Measurements from ENCODE around the gene MN1.

MN1 gene

DNA sequence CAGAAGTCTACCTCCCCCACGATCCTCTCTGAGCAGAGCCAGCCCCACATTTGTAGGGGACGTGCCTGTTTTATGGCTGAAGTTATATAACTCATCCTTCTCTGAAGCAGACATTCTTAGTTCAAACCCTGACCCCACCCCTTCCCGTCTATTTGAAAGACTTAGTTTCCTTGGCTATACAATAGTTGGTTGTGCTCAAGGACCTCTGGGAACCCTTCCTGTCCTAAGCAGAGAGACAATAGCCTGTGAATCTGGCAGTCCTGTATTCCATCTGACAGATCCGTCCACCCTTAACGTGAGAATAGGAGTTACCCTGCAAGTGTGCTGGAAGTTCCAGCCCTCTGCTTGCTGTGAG is 75.2 kb downstream of the MN1 start:
- TF ChIP-seq EZH2phosphoT487 (conservative IDR thresholded peaks at IDR 0.05; ENCODE audit: low read length): no peak
- TF ChIP-seq, protein P1, sequence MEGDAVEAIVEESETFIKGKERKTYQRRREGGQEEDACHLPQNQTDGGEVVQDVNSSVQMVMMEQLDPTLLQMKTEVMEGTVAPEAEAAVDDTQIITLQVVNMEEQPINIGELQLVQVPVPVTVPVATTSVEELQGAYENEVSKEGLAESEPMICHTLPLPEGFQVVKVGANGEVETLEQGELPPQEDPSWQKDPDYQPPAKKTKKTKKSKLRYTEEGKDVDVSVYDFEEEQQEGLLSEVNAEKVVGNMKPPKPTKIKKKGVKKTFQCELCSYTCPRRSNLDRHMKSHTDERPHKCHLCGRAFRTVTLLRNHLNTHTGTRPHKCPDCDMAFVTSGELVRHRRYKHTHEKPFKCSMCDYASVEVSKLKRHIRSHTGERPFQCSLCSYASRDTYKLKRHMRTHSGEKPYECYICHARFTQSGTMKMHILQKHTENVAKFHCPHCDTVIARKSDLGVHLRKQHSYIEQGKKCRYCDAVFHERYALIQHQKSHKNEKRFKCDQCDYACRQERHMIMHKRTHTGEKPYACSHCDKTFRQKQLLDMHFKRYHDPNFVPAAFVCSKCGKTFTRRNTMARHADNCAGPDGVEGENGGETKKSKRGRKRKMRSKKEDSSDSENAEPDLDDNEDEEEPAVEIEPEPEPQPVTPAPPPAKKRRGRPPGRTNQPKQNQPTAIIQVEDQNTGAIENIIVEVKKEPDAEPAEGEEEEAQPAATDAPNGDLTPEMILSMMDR (IDR thresholded peaks at IDR 0.05; ENCODE audit: insufficient read depth, low read length, poor library complexity, severe bottlenecking): no peak
- H3K9me3 ChIP-seq (ENCODE audit: insufficient read depth, low read length): no peaks in the 10 kb centered on the region
- H3K9ac ChIP-seq (ENCODE audit: low read length): no peak overlapping the region
- H2AFZ ChIP-seq (ENCODE audit: low read depth, low read length, severe bottlenecking): no peak overlapping the region
- H3K9me2 ChIP-seq (replicated peaks; ENCODE audit: insufficient read depth, low read length): no peaks in the 10 kb centered on the region
- no peak overlapping the region for H3K4me2 ChIP-seq (ENCODE audit: low read depth, low read length, poor library complexity, severe bottlenecking)
- H4K20me1 ChIP-seq (ENCODE audit: low read depth, low read length): no peaks in the 10 kb centered on the region
- no peak overlapping the region for H3K27ac ChIP-seq (ENCODE audit: low read depth, low read length)
- no peaks in the 10 kb centered on the region for H3F3A ChIP-seq (ENCODE audit: insufficient read depth)
- H3K27me3 ChIP-seq (ENCODE audit: low read length): no peaks in the 10 kb centered on the region
- no peaks in the 10 kb centered on the region for H3K36me3 ChIP-seq (ENCODE audit: low read length)
- H3K4me3 ChIP-seq (ENCODE audit: insufficient read depth, low read length, poor library complexity, severe bottlenecking): no peak overlapping the region
- no peaks in the 10 kb centered on the region for H3K79me2 ChIP-seq (ENCODE audit: insufficient read depth, low read length)

DNA sequence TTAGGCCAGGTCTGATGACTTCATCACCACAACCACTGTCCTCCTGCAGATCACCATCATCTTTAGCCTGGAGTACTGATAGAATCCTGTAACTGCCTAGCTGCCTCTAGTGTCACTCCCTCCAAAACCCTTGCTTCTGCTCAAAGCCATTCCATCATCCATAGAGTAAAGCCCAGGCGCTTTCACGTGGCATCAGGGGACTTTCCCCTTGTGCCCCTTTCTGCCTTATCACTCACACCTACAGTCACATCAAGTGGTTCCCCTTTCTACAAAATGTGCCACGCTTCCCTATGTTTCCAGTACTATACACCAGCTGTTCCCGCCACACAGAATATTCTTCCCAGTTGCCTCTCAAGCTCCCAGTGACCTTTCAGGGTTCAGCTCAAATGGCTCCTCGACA is 75.9 kb downstream of the MN1 start:
- no peak overlapping the region for H3K27ac ChIP-seq (ENCODE audit: low read depth, low read length)
- no peak overlapping the region for H3K9ac ChIP-seq (ENCODE audit: low read length)
- no peaks in the 10 kb centered on the region for H3K9me2 ChIP-seq (replicated peaks; ENCODE audit: insufficient read depth, low read length)
- H3K27me3 ChIP-seq (ENCODE audit: low read length): no peaks in the 10 kb centered on the region
- H3K4me3 ChIP-seq (ENCODE audit: insufficient read depth, low read length, poor library complexity, severe bottlenecking): no peak overlapping the region
- TF ChIP-seq EZH2phosphoT487 (conservative IDR thresholded peaks at IDR 0.05; ENCODE audit: low read length): no peak
- TF ChIP-seq, protein P1 (IDR thresholded peaks at IDR 0.05; ENCODE audit: insufficient read depth, low read length, poor library complexity, severe bottlenecking): no peak
- H3K36me3 ChIP-seq (ENCODE audit: low read length): no peaks in the 10 kb centered on the region
- no peak overlapping the region for H2AFZ ChIP-seq (ENCODE audit: low read depth, low read length, severe bottlenecking)
- no peak overlapping the region for H3K4me2 ChIP-seq (ENCODE audit: low read depth, low read length, poor library complexity, severe bottlenecking)
- H3K9me3 ChIP-seq (ENCODE audit: insufficient read depth, low read length): no peaks in the 10 kb centered on the region
- H4K20me1 ChIP-seq (ENCODE audit: low read depth, low read length): no peaks in the 10 kb centered on the region
- no peaks in the 10 kb centered on the region for H3K79me2 ChIP-seq (ENCODE audit: insufficient read depth, low read length)
- no peaks in the 10 kb centered on the region for H3F3A ChIP-seq (ENCODE audit: insufficient read depth)

DNA sequence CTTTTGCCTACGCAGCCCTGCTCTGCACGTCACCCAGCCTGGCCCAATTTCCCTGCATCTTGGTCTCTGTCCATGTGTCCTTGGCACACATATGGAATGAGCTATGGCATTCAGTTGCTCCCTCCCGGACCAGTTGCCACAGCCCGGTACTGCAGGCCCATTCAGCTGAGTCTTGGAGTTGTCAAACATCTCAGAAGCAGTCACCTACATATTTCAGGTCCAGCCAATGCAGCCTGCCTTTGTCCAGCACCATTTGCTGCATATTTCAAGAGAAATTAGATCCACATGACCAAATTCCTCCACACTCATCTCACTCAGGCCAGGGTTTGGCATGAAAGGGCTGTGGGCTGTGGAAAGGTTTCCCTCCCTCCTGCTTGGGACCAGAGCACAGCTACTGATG is 76.8 kb downstream of the MN1 start:
- Histone ChIP-seq H3K9me3 (ENCODE audit: insufficient read depth, low read length) (no peaks in the 10 kb centered on the region), H3K36me3 (ENCODE audit: low read length) (no peaks in the 10 kb centered on the region), H3K4me2 (ENCODE audit: low read depth, low read length, poor library complexity, severe bottlenecking) (no peak overlapping the region), H3K27me3 (ENCODE audit: low read length) (no peaks in the 10 kb centered on the region), H4K20me1 (ENCODE audit: low read depth, low read length) (no peaks in the 10 kb centered on the region), H3F3A (ENCODE audit: insufficient read depth) (no peaks in the 10 kb centered on the region), H3K4me3 (ENCODE audit: insufficient read depth, low read length, poor library complexity, severe bottlenecking) (no peak overlapping the region), H3K9ac (ENCODE audit: low read length) (no peak overlapping the region), H2AFZ (ENCODE audit: low read depth, low read length, severe bottlenecking) (no peak overlapping the region), H3K9me2 (replicated peaks; ENCODE audit: insufficient read depth, low read length) (no peaks in the 10 kb centered on the region), H3K27ac (ENCODE audit: low read depth, low read length) (no peak overlapping the region), H3K79me2 (ENCODE audit: insufficient read depth, low read length) (no peaks in the 10 kb centered on the region)
- TF ChIP-seq, protein P1 (IDR thresholded peaks at IDR 0.05; ENCODE audit: insufficient read depth, low read length, poor library complexity, severe bottlenecking): no peak
- no peak for TF ChIP-seq EZH2phosphoT487 (conservative IDR thresholded peaks at IDR 0.05; ENCODE audit: low read length)

DNA sequence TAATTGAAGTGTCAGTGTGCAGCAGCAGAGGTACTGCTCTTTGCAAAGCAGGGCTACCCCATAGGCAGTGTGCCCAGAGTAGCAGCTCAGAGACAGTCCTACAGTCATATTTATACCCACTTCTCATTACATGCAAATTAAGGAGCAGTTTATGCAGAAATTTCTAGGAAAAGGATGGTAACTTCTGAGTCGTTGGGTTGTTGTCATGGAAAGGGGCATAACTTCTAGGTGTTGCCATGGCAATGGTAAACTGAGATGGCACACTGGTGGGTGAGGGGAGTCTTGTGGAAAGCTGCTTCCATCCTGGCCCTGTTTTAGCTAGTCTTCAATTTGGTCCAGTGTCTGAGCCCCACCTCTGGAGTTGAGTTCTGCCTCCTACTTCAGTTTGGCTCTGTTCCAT is 77.4 kb downstream of the MN1 start:
- H3K9me2 ChIP-seq (replicated peaks; ENCODE audit: insufficient read depth, low read length): no peaks in the 10 kb centered on the region
- H3K27me3 ChIP-seq (ENCODE audit: low read length): no peaks in the 10 kb centered on the region
- no peak overlapping the region for H3K4me3 ChIP-seq (ENCODE audit: insufficient read depth, low read length, poor library complexity, severe bottlenecking)
- no peak overlapping the region for H3K9ac ChIP-seq (ENCODE audit: low read length)
- H3K36me3 ChIP-seq (ENCODE audit: low read length): no peaks in the 10 kb centered on the region
- H4K20me1 ChIP-seq (ENCODE audit: low read depth, low read length): no peaks in the 10 kb centered on the region
- no peaks in the 10 kb centered on the region for H3K79me2 ChIP-seq (ENCODE audit: insufficient read depth, low read length)
- no peak overlapping the region for H2AFZ ChIP-seq (ENCODE audit: low read depth, low read length, severe bottlenecking)
- H3F3A ChIP-seq (ENCODE audit: insufficient read depth): no peaks in the 10 kb centered on the region
- H3K9me3 ChIP-seq (ENCODE audit: insufficient read depth, low read length): no peaks in the 10 kb centered on the region
- no peak for TF ChIP-seq EZH2phosphoT487 (conservative IDR thresholded peaks at IDR 0.05; ENCODE audit: low read length)
- TF ChIP-seq, protein P1 (IDR thresholded peaks at IDR 0.05; ENCODE audit: insufficient read depth, low read length, poor library complexity, severe bottlenecking): no peak
- H3K4me2 ChIP-seq (ENCODE audit: low read depth, low read length, poor library complexity, severe bottlenecking): no peak overlapping the region
- H3K27ac ChIP-seq (ENCODE audit: low read depth, low read length): no peak overlapping the region

Data from SU-DHL-6 (cell line).